Activated CD4-positive, alpha-beta T cell treated with anti-CD3 and anti-CD28 coated beads, Interleukin-2, amount 10 ng/mL, durations not matched to agents 7 days and 5 days (primary cell): Measurements from ENCODE around the gene TMEM120B. TPM values are rescaled to one million over a fixed set of nuclear protein-coding genes. Genes with fewer than 3 reads are reported as not detected.
A peak's percentile ranks its signal among the peaks of the same experiment; 100 is the strongest.
"Not testable (repeated sequence)": the region's sequence is repeated elsewhere in the genome, so short reads cannot be mapped to it uniquely, and the experiment has no call there.

Experiments
- CTCF ChIA-PET: fragments of 350-600 bp; sonication (Branson Sonifier 250); formaldehyde crosslinking; loops from one replicate; lab custom pipeline; 2021; ENCODE audit warnings: antibody characterized with exemption; lab: Charles Lee
- POLR2A ChIA-PET: fragments of 350-600 bp; sonication (Branson Sonifier 250); formaldehyde crosslinking; loops from one replicate; lab custom pipeline; 2021; ENCODE audit warnings: antibody characterized with exemption; lab: Charles Lee
- DNase-seq: peaks from one replicate; pipeline ENCODE4 v3.0.0-alpha.2; 2020
- H3K27ac Mint-ChIP-seq: one replicate; pipeline ENCODE4 v1.8.0; 2021; ENCODE audit warnings: mild to moderate bottlenecking, moderate library complexity, mixed read lengths
- H3K27me3 Mint-ChIP-seq: one replicate; pipeline ENCODE4 v1.8.0; 2021; ENCODE audit warnings: mixed read lengths
- H3K36me3 Mint-ChIP-seq: one replicate; pipeline ENCODE4 v1.8.0; 2021; ENCODE audit warnings: low read depth, mixed read lengths
- H3K4me1 Mint-ChIP-seq: one replicate; pipeline ENCODE4 v1.8.0; 2021; ENCODE audit warnings: mixed read lengths
- H3K4me3 Mint-ChIP-seq: one replicate; pipeline ENCODE4 v1.8.0; 2021; ENCODE audit warnings: mild to moderate bottlenecking, moderate library complexity, mixed read lengths
- H3K9me3 Mint-ChIP-seq: one replicate; pipeline ENCODE4 v1.8.0; 2021; ENCODE audit warnings: mixed read lengths
- total RNA-seq, 2 experiments: library from RNA; stranded (reverse); gene quantifications; one replicate each; pipeline ENCODE4 v1.2.3, GENCODE V29; 2021

The TMEM120B gene
- total RNA-seq, 2 experiments from 2014 or later = 5.8 to 6.0 TPM

DNA sequence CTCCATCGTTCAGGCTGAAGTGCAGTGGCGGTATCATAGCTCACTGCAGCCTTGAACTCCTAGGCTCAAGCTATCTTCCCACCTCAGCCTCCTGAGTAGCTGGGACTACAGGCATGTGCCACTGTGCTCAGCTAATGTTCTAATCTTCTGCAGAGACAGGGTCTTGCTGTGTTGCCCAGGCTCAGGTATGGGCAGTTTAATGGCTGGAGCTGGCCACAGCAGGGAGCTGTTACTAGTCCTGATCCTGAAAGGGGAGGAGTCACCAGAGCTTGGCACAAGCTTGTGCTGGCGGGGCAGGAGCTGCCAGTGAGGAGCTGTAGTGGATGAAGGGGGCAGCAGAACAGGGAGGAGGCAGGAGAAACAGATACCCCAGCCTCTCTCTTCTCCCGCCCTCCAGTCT is 10.6 kb downstream of the TMEM120B start:
- Mint-ChIP-seq H3K27me3 (no peaks in the 10 kb centered on the region), H3K4me1 (peaks cover 7% of the 10 kb centered on the region), H3K36me3 (no peaks in the 10 kb centered on the region), H3K27ac (no peak overlapping the region), H3K4me3 (no peak overlapping the region), H3K9me3 (peaks cover 2% of the 10 kb centered on the region)
- DNase-seq = no peak
- ChIA-PET CTCF (interaction anchor here (0.6 kb wide), 1 partner anchor 162 kb away, joined by 3 read pairs; no protein-coding TSS in a partner anchor), POLR2A (no interaction called here)

DNA sequence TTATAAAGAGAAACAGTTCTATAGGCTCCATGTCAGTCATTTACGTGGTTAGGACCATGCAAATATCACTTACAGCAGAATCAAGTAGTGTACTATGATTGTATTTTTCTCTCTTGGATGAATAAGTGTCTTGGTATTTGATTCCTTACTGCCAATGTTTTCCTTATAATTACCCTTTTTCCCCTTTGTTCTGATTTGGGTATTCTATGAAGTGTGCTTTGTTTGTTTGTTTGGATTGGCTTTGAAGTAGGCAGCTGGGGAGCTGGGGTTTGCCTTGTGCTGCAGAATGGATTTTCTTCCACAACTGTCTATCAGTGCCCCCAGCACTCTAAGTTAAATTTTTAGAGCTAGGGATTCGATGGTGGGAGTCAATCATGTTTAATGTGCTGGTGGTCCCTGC is 12.4 kb downstream of the TMEM120B start:
- no peak for DNase-seq
- Mint-ChIP-seq H3K4me3 (no peak overlapping the region), H3K36me3 (no peaks in the 10 kb centered on the region), H3K27me3 (no peaks in the 10 kb centered on the region), H3K9me3 (no peaks in the 10 kb centered on the region), H3K4me1 (no peaks in the 10 kb centered on the region), H3K27ac (no peak overlapping the region)
- CTCF ChIA-PET = interaction anchor here (0.9 kb wide), 2 partner anchors 9 to 71 kb away, joined by 3 to 4 read pairs; no protein-coding TSS in a partner anchor
- POLR2A ChIA-PET = no interaction called here

DNA sequence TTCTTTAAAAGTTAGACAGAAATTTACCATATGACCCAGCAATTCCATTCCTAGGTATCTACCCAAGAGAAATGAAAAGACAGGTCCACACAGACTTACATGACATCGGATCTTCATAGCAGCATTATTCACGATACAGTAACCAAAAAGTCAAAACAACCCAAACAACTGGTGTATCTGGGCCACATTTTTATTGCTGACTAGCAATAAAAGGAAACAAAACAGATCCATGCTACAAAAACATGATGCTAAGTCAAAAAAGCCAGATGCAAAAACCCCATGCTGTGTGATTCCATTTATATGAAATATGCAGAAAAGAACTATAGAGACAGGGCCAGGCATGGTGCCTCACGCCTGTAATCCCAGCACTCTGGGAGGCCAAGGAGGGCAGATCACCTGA is 12.9 kb downstream of the TMEM120B start:
- Mint-ChIP-seq H3K4me1 (no peaks in the 10 kb centered on the region), H3K27me3 (no peaks in the 10 kb centered on the region), H3K9me3 (no peaks in the 10 kb centered on the region), H3K36me3 (no peaks in the 10 kb centered on the region), H3K27ac (no peak overlapping the region), H3K4me3 (no peak overlapping the region)
- no peak for DNase-seq
- ChIA-PET CTCF (interaction anchor here (0.9 kb wide), 1 partner anchor 70 kb away, joined by 4 read pairs; no protein-coding TSS in a partner anchor), POLR2A (no interaction called here)

DNA sequence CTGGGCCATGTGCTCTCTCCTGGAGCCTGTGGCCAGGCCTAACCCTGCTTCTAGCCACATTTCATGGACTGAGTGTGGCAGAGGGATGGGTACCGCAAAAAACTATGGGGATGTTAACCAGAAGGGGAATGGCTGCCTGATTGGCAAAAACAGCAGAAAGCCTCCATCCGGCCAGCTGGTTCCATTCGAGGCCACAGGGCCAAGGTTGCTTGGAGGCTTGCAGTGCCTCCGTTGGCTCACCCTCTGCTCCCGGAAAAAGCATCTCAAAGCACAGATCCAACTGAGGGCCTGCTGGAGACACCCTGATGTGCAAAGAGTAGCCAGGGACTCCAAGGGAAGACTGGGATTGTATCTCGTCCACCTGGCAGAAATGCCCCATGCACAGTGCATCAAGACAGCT is 16.5 kb downstream of the TMEM120B start:
- no peaks in the 10 kb centered on the region for H3K9me3 Mint-ChIP-seq
- H3K4me1 Mint-ChIP-seq = no peaks in the 10 kb centered on the region
- ChIA-PET CTCF (interaction anchor here (0.7 to 2.4 kb wide), 4 partner anchors 9 to 65 kb away, joined by 3 to 7 read pairs (median 4); partner anchors contain the start of gene RHOF), POLR2A (no interaction called here)
- no peaks in the 10 kb centered on the region for H3K27me3 Mint-ChIP-seq
- DNase-seq = no peak
- no peaks in the 10 kb centered on the region for H3K36me3 Mint-ChIP-seq
- H3K4me3 Mint-ChIP-seq = no peak overlapping the region
- no peak overlapping the region for H3K27ac Mint-ChIP-seq

DNA sequence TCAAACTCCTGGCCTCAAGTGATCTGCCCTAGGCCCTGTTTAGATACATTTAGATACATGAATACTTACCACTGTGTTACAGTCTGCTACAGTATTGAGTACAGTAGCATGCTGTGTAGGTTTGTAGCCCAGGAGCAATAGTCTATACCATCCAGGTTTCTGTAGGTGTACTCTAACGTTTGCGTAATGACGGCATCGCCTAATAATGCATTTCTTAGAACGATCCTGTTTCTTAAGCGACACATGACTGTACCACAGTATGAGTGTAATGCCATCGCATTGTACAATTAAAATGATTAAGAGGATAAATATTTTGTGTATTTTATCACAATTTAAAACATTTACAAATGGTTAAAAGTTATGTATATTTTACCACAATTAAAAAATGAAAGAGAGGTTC is 18.9 kb downstream of the TMEM120B start:
- Mint-ChIP-seq H3K36me3 (no peaks in the 10 kb centered on the region), H3K4me1 (no peaks in the 10 kb centered on the region), H3K9me3 (no peaks in the 10 kb centered on the region), H3K4me3 (no peak overlapping the region), H3K27me3 (no peaks in the 10 kb centered on the region), H3K27ac (no peak overlapping the region)
- POLR2A ChIA-PET = no interaction called here
- CTCF ChIA-PET = no interaction called here
- DNase-seq = no peak

DNA sequence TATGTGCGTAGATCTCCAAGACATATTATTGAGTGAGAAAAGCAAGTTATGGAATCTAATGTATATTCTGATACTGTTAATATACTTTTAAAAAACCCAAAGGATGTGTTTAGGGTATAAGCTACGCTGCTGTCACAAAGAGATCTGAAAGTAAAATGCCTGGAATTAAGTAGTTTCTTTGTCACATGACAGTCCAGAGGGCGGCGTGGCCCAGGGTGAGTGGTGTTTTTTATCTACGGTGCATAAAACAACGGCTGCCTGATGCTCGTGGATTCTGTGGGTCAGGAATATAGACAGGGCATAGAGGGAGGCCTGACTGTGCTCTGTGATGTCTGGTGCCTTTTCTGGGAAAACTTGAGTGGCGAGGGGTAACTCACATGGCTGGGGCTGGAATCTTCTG is 21.3 kb downstream of the TMEM120B start:
- ChIA-PET POLR2A (no interaction called here), CTCF (no interaction called here)
- Mint-ChIP-seq H3K27ac (no peak overlapping the region), H3K27me3 (no peaks in the 10 kb centered on the region), H3K9me3 (no peaks in the 10 kb centered on the region), H3K36me3 (no peaks in the 10 kb centered on the region), H3K4me3 (no peak overlapping the region), H3K4me1 (no peaks in the 10 kb centered on the region)
- no peak for DNase-seq

DNA sequence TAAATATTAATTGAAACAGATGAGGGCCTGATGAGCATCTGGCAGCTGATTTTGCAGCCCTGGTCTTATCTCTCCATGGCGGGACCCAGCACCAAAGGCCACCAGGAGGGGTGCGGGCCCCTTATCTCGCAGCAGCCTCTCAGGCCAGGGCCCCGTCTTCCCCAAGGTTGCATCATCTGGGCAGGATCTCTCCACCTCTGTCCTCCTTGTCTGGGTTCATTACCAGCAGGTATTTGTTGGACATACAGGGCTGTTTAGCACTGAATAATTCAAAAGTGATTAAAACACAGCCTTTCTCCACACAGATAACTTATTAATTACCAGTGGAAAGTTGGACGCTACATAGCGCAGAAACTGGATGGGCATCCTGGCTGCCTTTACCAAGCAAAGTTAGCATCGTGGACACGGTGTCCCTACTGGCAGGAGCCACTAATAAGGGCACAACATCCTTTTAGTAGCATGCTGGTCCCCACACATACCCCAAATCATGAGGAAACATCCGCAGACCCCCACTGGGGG is 25.8 kb downstream of the TMEM120B start:
- Mint-ChIP-seq H3K36me3 (no peaks in the 10 kb centered on the region), H3K4me3 (no peak overlapping the region), H3K27ac (no peak overlapping the region), H3K9me3 (no peaks in the 10 kb centered on the region), H3K4me1 (no peaks in the 10 kb centered on the region), H3K27me3 (no peaks in the 10 kb centered on the region)
- CTCF ChIA-PET = interaction anchor here (0.6 to 2.6 kb wide), 2 partner anchors 56 to 128 kb away, joined by 3 to 5 read pairs; no protein-coding TSS in a partner anchor
- POLR2A ChIA-PET = no interaction called here
- no peak for DNase-seq

DNA sequence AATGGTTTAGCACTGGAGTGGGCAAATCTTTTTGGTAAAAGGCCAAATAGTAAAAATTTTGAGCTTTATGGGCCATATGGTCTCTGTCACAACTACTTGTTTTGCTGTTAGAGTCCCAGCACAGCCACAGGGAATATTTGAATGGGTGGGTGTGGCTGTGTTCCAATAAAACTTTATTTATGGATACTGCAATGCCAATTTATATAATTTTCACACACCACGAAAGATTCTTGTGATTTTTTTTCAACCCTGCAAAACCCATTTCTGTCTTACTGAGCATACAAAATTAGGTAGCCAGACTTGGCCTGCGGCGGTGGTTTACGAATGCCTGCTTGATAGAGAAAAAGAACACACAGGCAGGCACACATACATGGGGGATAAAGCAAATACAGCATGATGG is 28.3 kb downstream of the TMEM120B start:
- H3K4me1 Mint-ChIP-seq = no peaks in the 10 kb centered on the region
- H3K9me3 Mint-ChIP-seq = no peaks in the 10 kb centered on the region
- ChIA-PET CTCF (no interaction called here), POLR2A (no interaction called here)
- no peak overlapping the region for H3K27ac Mint-ChIP-seq
- no peaks in the 10 kb centered on the region for H3K27me3 Mint-ChIP-seq
- H3K4me3 Mint-ChIP-seq = no peak overlapping the region
- no peaks in the 10 kb centered on the region for H3K36me3 Mint-ChIP-seq
- DNase-seq = no peak

DNA sequence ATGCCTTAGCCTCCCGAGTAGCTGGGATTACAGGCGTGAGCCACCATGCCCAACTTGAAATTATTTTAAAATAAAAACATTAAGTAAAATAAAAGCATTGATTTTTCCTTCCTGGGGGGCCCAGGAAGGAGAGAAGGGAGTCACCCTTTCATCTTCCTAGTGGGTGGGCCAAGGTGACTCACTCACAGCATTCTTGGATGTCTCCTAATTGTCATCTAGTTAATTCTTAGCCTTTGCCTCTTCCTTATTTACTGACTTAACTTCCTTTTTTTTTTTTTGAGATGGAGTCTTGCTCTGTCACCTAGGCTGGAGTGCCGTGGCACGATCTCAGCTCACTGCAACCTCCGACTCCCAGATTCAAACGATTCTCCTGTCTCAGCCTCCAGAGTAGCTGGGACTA is 29.2 kb downstream of the TMEM120B start:
- DNase-seq = no peak
- Mint-ChIP-seq H3K27ac (no peak overlapping the region), H3K4me1 (no peaks in the 10 kb centered on the region), H3K4me3 (no peak overlapping the region), H3K36me3 (no peaks in the 10 kb centered on the region), H3K27me3 (no peaks in the 10 kb centered on the region), H3K9me3 (no peaks in the 10 kb centered on the region)
- ChIA-PET POLR2A (no interaction called here), CTCF (no interaction called here)

DNA sequence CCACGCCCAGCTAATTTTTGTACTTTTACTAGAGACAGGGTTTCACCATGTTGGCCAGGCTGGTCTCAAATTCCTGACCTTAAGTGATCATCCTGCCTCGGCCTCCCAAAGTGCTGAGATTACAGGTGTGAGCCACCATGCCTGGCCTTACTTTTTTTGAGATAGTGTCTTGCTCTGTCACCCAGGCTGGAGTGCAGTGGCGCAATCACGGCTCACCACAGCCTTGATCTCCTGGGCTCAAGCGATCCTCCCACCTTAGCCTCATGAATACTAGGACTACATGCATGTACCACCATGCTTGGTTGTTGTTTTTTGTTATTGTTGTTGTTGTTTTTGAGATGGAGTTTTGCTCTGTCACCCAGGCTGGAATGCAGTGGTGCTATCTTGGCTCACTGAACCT is 33.0 kb downstream of the TMEM120B start:
- H3K4me1 Mint-ChIP-seq, H3K27ac Mint-ChIP-seq, POLR2A ChIA-PET, H3K36me3 Mint-ChIP-seq, H3K4me3 Mint-ChIP-seq, H3K27me3 Mint-ChIP-seq, H3K9me3 Mint-ChIP-seq, DNase-seq: not testable (repeated sequence)
- CTCF ChIA-PET = interaction anchor here (1.3 to 1.5 kb wide), 2 partner anchors 15 to 49 kb away, joined by 3 to 5 read pairs; partner anchors contain the start of gene RHOF

DNA sequence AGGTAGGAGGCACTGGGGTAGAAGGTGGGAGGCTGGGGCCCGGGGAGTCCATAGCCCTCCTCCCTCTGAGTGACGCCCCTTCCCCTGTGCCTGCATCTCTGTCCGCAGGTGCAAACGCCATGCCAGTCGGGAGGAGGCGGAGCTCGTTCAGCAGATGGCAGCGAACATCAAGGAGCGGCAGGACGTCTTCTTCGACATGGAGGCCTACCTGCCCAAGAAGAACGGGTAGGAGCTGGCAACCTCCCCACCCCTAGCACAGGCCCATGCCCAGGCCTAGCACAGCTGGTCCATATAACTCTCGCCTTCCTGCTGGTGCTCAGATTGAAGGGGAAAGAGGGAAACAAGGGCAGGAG is 35.6 kb downstream of the TMEM120B start:
- Mint-ChIP-seq H3K4me3 (no peak overlapping the region), H3K27me3 (no peaks in the 10 kb centered on the region), H3K27ac (peak overlapping the region; percentile 66), H3K4me1 (peaks cover 9% of the 10 kb centered on the region), H3K36me3 (peaks cover 12% of the 10 kb centered on the region), H3K9me3 (no peaks in the 10 kb centered on the region)
- ChIA-PET CTCF (interaction anchor here (0.6 to 0.9 kb wide), 2 partner anchors 40 to 134 kb away, joined by 3 read pairs; no protein-coding TSS in a partner anchor), POLR2A (no interaction called here)
- no peak for DNase-seq

DNA sequence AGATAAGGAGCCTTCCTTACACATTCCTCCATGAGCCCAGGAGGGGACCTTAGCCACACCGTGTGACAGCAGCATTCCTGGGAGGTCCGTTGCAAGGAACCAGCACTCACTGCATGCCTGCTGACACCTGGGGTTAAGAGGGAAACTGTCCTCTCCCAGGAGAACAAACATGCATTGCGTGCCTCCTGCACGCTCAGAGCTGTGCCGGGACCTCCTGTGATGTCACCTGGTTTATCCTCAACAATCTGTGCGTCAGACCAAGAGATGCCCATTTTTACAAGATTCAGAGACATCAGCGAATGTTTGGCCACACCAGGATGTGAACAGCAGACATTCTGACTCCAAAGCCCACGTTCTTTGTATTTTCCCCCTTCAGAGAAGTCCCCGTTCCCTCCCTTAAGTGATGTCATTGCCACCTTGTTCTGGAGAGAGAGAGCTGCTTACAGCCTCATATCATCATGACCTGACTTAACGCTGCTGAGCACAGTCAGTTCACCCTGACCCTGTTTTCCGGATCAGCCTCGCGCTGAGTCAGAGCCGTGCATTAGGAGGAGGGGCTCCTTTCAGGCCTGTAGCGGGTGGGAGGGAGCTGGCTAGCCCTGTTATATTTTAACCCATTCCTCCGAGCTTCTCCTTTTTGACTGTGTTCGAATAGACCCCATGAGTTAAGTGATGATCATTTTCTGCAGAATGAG is 36.2 kb downstream of the TMEM120B start:
- Mint-ChIP-seq H3K27me3 (no peaks in the 10 kb centered on the region), H3K9me3 (no peaks in the 10 kb centered on the region), H3K4me3 (no peak overlapping the region), H3K36me3 (peaks cover 12% of the 10 kb centered on the region), H3K27ac (peak overlapping the region; percentile 66), H3K4me1 (peaks cover 9% of the 10 kb centered on the region)
- peak; percentile 22 for DNase-seq
- ChIA-PET POLR2A (no interaction called here), CTCF (interaction anchor here (0.9 to 1.7 kb wide), 3 partner anchors 33 to 45 kb away, joined by 3 to 7 read pairs (median 3); partner anchors contain the start of gene RHOF)

DNA sequence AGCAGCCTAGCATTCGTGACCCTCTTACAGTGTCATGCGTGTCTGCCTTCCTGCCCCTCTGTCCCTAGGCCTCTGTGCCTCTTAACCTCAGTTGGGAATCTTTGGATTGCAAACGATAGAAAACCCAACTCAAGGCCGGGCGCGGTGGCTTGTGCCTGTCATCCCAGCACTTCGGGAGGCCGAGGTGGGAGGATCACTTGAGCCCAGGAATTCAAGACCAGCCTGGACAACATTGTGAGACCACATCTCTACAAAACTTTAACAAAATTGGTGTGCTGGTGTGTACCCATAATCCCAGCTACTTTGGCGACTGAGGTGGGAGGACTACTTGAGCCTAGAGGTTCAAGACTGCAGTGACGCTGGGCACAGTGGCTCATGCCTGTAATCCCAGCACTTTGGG is 36.7 kb downstream of the TMEM120B start:
- ChIA-PET CTCF (interaction anchor here (1.1 to 1.7 kb wide), 2 partner anchors 32 to 45 kb away, joined by 3 to 7 read pairs; partner anchors contain the start of gene RHOF), POLR2A (no interaction called here)
- Mint-ChIP-seq H3K4me1 (peaks cover 9% of the 10 kb centered on the region), H3K36me3 (peaks cover 12% of the 10 kb centered on the region), H3K9me3 (no peaks in the 10 kb centered on the region), H3K27ac (no peak overlapping the region), H3K4me3 (no peak overlapping the region), H3K27me3 (no peaks in the 10 kb centered on the region)
- no peak for DNase-seq
